Activated CD4-positive, alpha-beta T cell treated with anti-CD3 and anti-CD28 coated beads for 4 hours (primary cell): ENCODE data around the gene GRHL3.
"Not testable (repeated sequence)": the region's sequence is repeated elsewhere in the genome, so short reads cannot be mapped to it uniquely, and the experiment has no call there.

Experiments
- DNase-seq, 2 donors: peaks; one replicate each; pipeline ENCODE4 v3.0.0-alpha.2; 2020

Gene GRHL3

GRCh38 chr1:24319312-24319863, at the start of gene GRHL3:
Gene GRHL3, plus strand, starts transcription at chr1:24319357. Its CDS starts 195 bp downstream, at chr1:24319552.
- no peak for DNase-seq

GRCh38 chr1:24274203-24275103, 44.7 kb upstream of the GRHL3 start:
- not testable (repeated sequence) for DNase-seq

GRCh38 chr1:24275104-24275410, 44.1 kb upstream of the GRHL3 start:
- DNase-seq = no peak

- DNase-seq = no peak
These were observed 43.6 kb upstream of the GRHL3 start for GRCh38 chr1:24275510-24275909.

- DNase-seq = no peak
These were observed 42.4 kb upstream of the GRHL3 start for GRCh38 chr1:24276791-24277190.

- no peak for DNase-seq
These were observed 41.6 kb upstream of the GRHL3 start for GRCh38 chr1:24277420-24278169.

GRCh38 chr1:24278726-24279125, 40.4 kb upstream of the GRHL3 start:
- DNase-seq = no peak

GRCh38 chr1:24279590-24280232, 39.4 kb upstream of the GRHL3 start:
- no peak for DNase-seq

GRCh38 chr1:24281591-24281990, 37.6 kb upstream of the GRHL3 start:
- DNase-seq = no peak

GRCh38 chr1:24282491-24282890, 36.7 kb upstream of the GRHL3 start:
- DNase-seq = no peak

- DNase-seq = no peak
These were observed 35.6 kb upstream of the GRHL3 start for GRCh38 chr1:24283326-24284155.

- no peak for DNase-seq
These were observed 35.0 kb upstream of the GRHL3 start for GRCh38 chr1:24284156-24284471.

- DNase-seq = no peak
These were observed 33.9 kb upstream of the GRHL3 start for GRCh38 chr1:24285231-24285630.

GRCh38 chr1:24286246-24287010, 32.7 kb upstream of the GRHL3 start:
- DNase-seq = no peak

GRCh38 chr1:24287779-24288178, 31.4 kb upstream of the GRHL3 start:
- DNase-seq = not testable (repeated sequence)

- DNase-seq = no peak
These were observed 30.7 kb upstream of the GRHL3 start for GRCh38 chr1:24288479-24288878.

GRCh38 chr1:24289937-24290595, 29.1 kb upstream of the GRHL3 start:
- no peak for DNase-seq

GRCh38 chr1:24290933-24291487, 28.1 kb upstream of the GRHL3 start:
- no peak for DNase-seq

GRCh38 chr1:24292103-24292502, 27.1 kb upstream of the GRHL3 start:
- DNase-seq = no peak

- no peak for DNase-seq
These were observed 26.3 kb upstream of the GRHL3 start for GRCh38 chr1:24292887-24293286.
